Measurements from ENCODE around the gene ARF1.

DNA sequence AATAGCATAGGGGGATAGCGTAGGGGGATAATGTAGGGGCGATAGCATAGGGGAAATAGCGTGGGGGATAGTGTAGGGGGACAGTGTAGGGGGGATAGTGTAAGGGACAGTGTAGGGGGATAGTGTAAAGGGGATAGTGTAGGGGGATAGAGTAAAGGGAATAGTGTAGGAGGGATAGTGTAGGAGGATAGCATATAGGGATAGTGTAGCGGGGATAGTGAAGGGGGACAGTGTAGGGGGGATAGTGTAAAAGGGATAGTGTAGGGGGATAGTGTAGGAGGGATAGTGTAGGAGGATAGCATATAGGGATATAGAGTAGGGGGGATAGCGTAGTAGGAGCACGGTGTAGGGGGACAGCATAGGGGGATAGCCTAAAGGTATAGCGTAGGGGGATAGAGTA is 14.1 kb upstream of the ARF1 start:
- no peak for TF ChIP-seq POLR2A (IDR thresholded peaks at IDR 0.05)
- TF ChIP-seq, protein P1, sequence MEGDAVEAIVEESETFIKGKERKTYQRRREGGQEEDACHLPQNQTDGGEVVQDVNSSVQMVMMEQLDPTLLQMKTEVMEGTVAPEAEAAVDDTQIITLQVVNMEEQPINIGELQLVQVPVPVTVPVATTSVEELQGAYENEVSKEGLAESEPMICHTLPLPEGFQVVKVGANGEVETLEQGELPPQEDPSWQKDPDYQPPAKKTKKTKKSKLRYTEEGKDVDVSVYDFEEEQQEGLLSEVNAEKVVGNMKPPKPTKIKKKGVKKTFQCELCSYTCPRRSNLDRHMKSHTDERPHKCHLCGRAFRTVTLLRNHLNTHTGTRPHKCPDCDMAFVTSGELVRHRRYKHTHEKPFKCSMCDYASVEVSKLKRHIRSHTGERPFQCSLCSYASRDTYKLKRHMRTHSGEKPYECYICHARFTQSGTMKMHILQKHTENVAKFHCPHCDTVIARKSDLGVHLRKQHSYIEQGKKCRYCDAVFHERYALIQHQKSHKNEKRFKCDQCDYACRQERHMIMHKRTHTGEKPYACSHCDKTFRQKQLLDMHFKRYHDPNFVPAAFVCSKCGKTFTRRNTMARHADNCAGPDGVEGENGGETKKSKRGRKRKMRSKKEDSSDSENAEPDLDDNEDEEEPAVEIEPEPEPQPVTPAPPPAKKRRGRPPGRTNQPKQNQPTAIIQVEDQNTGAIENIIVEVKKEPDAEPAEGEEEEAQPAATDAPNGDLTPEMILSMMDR (IDR thresholded peaks at IDR 0.05), result no peak
- no peak for TF ChIP-seq POLR2AphosphoS5 (IDR thresholded peaks at IDR 0.05)
- no peak for TF ChIP-seq EP300 (IDR thresholded peaks at IDR 0.05)

All from suprapubic skin (tissue), 4 donors.